DMS79 (cell line): ENCODE data around the gene SPNS2.

Experiments used
- DNase-seq: peaks from one replicate; lab custom pipeline; 2025; lab: John Stamatoyannopoulos, UW

SPNS2 gene

GRCh38 chr17:4588391-4588790 lies 89.7 kb downstream of the SPNS2 start:
- DNase-seq, result no peak
